ENCODE measurements around the gene PALM2AKAP2.
"Not testable (repeated sequence)": the region's sequence is repeated elsewhere in the genome, so short reads cannot be mapped to it uniquely, and the experiment has no call there.

Gene PALM2AKAP2

GRCh38 chr9:109817846-109818472 lies 38.0 kb downstream of the PALM2AKAP2 start:
- peak; percentile 84 for TF ChIP-seq CTCF (IDR thresholded peaks at IDR 0.05; ENCODE audit: insufficient read depth, low read depth, low read length, missing control alignments)
- DNase-seq (ENCODE audit: low read depth) = peak; percentile 95
- no peak overlapping the region for H3K4me3 ChIP-seq (ENCODE audit: low read length)

GRCh38 chr9:109821711-109822110 lies 41.7 kb downstream of the PALM2AKAP2 start:
- no peak overlapping the region for H3K4me3 ChIP-seq (ENCODE audit: low read length)
- DNase-seq (ENCODE audit: low read depth) = no peak
- no peak for TF ChIP-seq CTCF (IDR thresholded peaks at IDR 0.05; ENCODE audit: insufficient read depth, low read depth, low read length, missing control alignments)

GRCh38 chr9:109825383-109825782 lies 45.4 kb downstream of the PALM2AKAP2 start:
- H3K4me3 ChIP-seq (ENCODE audit: low read length); DNase-seq (ENCODE audit: low read depth): not testable (repeated sequence)

- DNase-seq (ENCODE audit: low read depth) = no peak
- no peak for TF ChIP-seq CTCF (IDR thresholded peaks at IDR 0.05; ENCODE audit: insufficient read depth, low read depth, low read length, missing control alignments)
- no peak overlapping the region for H3K4me3 ChIP-seq (ENCODE audit: low read length)
These were observed 46.6 kb downstream of the PALM2AKAP2 start for GRCh38 chr9:109826559-109826958.

GRCh38 chr9:109828254-109828653 lies 48.3 kb downstream of the PALM2AKAP2 start:
- H3K4me3 ChIP-seq (ENCODE audit: low read length) = no peak overlapping the region
- no peak for TF ChIP-seq CTCF (IDR thresholded peaks at IDR 0.05; ENCODE audit: insufficient read depth, low read depth, low read length, missing control alignments)
- DNase-seq (ENCODE audit: low read depth) = no peak

All from epithelial cell of esophagus (primary cell).